Testis (tissue), 3 donors: Measurements from ENCODE around the gene HEATR5B. TPM values are rescaled to one million over a fixed set of nuclear protein-coding genes. Genes with fewer than 3 reads are reported as not detected.

ENCODE experiments used
- DNase-seq: peaks from one replicate; pipeline ENCODE4 v3.0.0-alpha.2; 2019
- H3K27ac ChIP-seq, 2 donors: fragments of 200-600 bp; sonication (generic); one replicate each; pipeline ENCODE4 v1.5.1; 2019
- H3K27me3 ChIP-seq: fragments of 200-600 bp; sonication (generic); one replicate; pipeline ENCODE4 v1.5.1; 2019
- H3K36me3 ChIP-seq: fragments of 200-600 bp; sonication (generic); one replicate; pipeline ENCODE4 v1.5.1; 2017; ENCODE audit warnings: low read depth; ENCODE audit errors: missing control alignments
- H3K4me1 ChIP-seq: fragments of 200-600 bp; sonication (generic); one replicate; pipeline ENCODE4 v1.5.1; 2019
- H3K4me3 ChIP-seq, 2 donors: fragments of 200-600 bp; sonication (generic); one replicate each; pipeline ENCODE4 v1.5.1; 2017 to 2019
- H3K9me3 ChIP-seq: fragments of 200-600 bp; sonication (generic); one replicate; pipeline ENCODE4 v1.5.1; 2017
- POLR2A ChIP-seq: fragments of 450-650 bp; IDR thresholded peaks from one replicate; pipeline ENCODE4 v1.6.1; 2017; ENCODE audit warnings: antibody characterized with exemption, mild to moderate bottlenecking, moderate library complexity
- WGBS, 2 donors: methylation state at CpG; one replicate each; pipeline ENCODE4 v1.1.5; 2018; 5-methylcytosine and 5-hydroxymethylcytosine counted together
- intact Hi-C: fragments of 100-400 bp; cut with DNase I; formaldehyde crosslinking; loops from one replicate; pipeline ENCODE4 v1.15.1; 2023; ENCODE audit warnings: low total_unique reads
- polyA plus RNA-seq: library from polyadenylated mRNA; stranded (reverse); fragments of 350-450 nt; fragmentation: Illumina TruSeq; extraction: RNeasy Lipid Tissue Mini Kit (QIAGEN cat#74804); gene quantifications from one replicate; pipeline ENCODE4 v1.2.3, GENCODE V29; 2014; ENCODE audit warnings: low read depth, low replicate concordance; ENCODE audit not compliant: insufficient read depth
- total RNA-seq, 2 donors: library from RNA; depleted of rRNA; stranded (reverse); fragments of >200 nt; gene quantifications; one replicate each; pipeline ENCODE4 v1.2.3, GENCODE V29; 2016
- TF ChIP-seq, protein P1 (sequence below), 3 experiments: fragments of 450-650 bp in 2 of 3; fragments of 200-600 bp in 1 of 3; sonication (generic) in 1 of 3; IDR thresholded peaks; one replicate each; pipeline ENCODE4 v1.5.1; 2016 to 2019; ENCODE audit warnings: antibody characterized with exemption in 3 of 3, mild to moderate bottlenecking in 2 of 3, moderate library complexity in 1 of 3

Gene HEATR5B
- total and polyA plus RNA-seq, 3 donors from 2014 or later, result 12.9 to 41.6 (median 35.7) TPM

DNA sequence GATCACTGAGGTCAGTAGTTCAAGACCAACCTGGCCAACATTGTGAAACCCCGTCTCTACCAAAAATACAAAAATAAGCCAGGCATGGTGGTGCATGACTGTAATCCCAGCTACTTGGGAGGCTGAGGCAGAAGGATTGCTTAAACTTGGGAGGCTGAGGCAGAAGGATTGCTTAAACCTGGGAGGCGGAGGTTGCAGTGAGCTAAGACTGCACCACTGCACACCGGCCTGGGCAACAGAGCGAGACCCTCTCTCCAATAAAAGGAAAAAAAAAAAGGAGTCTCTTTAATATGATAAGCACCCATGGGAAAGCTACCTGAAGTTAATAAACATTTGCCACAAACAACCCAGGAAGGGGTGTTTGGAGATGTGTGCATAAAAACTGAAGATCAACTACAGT, 120.4 kb downstream of the HEATR5B start:
- H3K4me3 ChIP-seq, result no peak overlapping the region
- no peaks in the 10 kb centered on the region for H3K27me3 ChIP-seq
- no peaks in the 10 kb centered on the region for H3K36me3 ChIP-seq
- no peaks in the 10 kb centered on the region for H3K9me3 ChIP-seq
- peaks cover 11% of the 10 kb centered on the region for H3K4me1 ChIP-seq
- no peak for DNase-seq
- 93 to 95% methylated on average over 4 of the region's 4 CpGs for WGBS, 2 donors
- H3K27ac ChIP-seq, result no peak overlapping the region
- TF ChIP-seq POLR2A, result no peak
- TF ChIP-seq, protein P1, sequence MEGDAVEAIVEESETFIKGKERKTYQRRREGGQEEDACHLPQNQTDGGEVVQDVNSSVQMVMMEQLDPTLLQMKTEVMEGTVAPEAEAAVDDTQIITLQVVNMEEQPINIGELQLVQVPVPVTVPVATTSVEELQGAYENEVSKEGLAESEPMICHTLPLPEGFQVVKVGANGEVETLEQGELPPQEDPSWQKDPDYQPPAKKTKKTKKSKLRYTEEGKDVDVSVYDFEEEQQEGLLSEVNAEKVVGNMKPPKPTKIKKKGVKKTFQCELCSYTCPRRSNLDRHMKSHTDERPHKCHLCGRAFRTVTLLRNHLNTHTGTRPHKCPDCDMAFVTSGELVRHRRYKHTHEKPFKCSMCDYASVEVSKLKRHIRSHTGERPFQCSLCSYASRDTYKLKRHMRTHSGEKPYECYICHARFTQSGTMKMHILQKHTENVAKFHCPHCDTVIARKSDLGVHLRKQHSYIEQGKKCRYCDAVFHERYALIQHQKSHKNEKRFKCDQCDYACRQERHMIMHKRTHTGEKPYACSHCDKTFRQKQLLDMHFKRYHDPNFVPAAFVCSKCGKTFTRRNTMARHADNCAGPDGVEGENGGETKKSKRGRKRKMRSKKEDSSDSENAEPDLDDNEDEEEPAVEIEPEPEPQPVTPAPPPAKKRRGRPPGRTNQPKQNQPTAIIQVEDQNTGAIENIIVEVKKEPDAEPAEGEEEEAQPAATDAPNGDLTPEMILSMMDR (IDR thresholded peaks at IDR 0.05), result no peak
- intact Hi-C loops, result no loop called here

DNA sequence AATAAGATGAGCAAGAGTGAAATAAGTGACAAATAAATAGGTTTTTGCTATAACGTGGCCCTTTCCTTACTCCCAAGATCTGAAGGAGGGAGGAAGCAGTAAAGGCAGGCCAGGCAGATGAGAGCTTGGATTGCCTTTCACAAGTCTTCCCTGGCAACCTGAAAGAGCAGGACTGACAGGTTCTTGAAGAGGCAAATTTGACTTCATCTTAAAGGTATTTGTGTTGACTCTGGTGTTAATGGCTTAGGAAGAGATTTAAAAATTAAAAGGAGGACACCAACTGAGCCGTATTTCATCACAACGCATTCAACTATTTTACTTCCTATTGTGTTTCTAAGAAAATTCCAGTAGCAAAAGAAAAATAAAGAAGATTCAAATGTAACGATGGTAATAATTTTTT, 121.1 kb downstream of the HEATR5B start:
- no peaks in the 10 kb centered on the region for H3K9me3 ChIP-seq
- H3K4me3 ChIP-seq, result no peak overlapping the region
- no peaks in the 10 kb centered on the region for H3K36me3 ChIP-seq
- 85 to 86% methylated on average over 4 of the region's 4 CpGs for WGBS, 2 donors
- TF ChIP-seq, protein P1 (IDR thresholded peaks at IDR 0.05), result no peak
- TF ChIP-seq POLR2A, result no peak
- no peaks in the 10 kb centered on the region for H3K27me3 ChIP-seq
- peaks cover 11% of the 10 kb centered on the region for H3K4me1 ChIP-seq
- H3K27ac ChIP-seq, result no peak overlapping the region
- DNase-seq, result no peak
- intact Hi-C loops, result no loop called here

DNA sequence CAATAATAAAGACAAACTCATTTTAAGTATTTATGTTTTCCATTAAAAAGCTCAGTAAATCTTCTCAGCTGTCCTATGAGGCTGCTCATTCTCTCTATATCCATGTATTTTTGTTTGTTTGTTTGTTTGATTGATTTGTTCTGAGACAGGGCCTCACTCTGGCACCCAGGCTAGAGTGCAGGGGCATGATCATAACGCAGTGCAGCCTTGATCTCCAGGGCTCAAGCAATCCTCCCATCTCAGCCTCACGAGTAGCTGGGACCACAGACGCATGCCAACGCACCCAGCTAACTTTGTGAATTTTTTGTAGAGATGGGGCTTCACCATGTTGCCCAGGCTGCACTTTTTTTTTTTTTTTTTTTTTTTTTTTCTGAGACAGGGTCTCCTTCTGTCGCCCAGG, 123.4 kb downstream of the HEATR5B start:
- Histone ChIP-seq H3K9me3 (no peaks in the 10 kb centered on the region), H3K27me3 (no peaks in the 10 kb centered on the region), H3K36me3 (no peaks in the 10 kb centered on the region), H3K4me1 (peaks cover 11% of the 10 kb centered on the region), H3K27ac (no peak overlapping the region), H3K4me3 (no peak overlapping the region)
- WGBS, 2 donors, result 72 to 89% methylated on average over 5 of the region's 5 CpGs
- TF ChIP-seq, protein P1 (IDR thresholded peaks at IDR 0.05), result no peak
- TF ChIP-seq POLR2A, result no peak
- intact Hi-C loops, result no loop called here
- DNase-seq, result no peak

DNA sequence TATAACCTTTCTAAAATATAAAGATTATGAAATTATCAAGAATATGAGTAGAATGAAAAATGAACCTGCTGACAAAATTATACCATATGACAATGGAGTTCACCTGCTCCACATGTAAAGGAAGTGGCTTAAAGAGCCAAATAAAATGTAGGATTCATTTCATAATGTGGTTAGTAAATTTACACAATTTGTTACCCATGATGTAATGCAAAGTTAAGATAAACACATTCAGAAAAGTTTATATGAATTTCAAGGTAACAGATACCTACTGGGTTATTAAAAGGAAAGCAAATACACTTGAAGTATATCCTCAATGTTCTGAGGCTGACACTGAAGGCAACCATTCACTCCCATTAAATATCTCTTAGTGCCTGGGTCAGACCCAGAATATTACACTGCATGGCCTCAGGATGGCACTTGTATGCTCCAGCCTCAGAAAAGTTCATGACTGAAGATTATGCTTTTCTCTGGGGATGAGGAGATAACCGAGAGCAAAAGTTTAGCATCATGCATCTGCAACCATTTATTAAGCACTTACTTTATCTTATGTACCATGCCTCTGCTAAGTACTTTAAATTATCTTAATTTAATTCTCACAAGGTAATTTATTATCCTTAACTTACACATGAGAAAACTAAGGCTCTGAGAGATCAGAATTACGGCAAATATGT, 124.0 kb downstream of the HEATR5B start:
- H3K9me3 ChIP-seq, result no peaks in the 10 kb centered on the region
- peaks cover 8% of the 10 kb centered on the region for H3K4me1 ChIP-seq
- intact Hi-C loops, result no loop called here
- no peak for TF ChIP-seq POLR2A
- TF ChIP-seq, protein P1 (IDR thresholded peaks at IDR 0.05), result no peak
- H3K27me3 ChIP-seq, result no peaks in the 10 kb centered on the region
- no peak overlapping the region for H3K27ac ChIP-seq
- no peak overlapping the region for H3K4me3 ChIP-seq
- DNase-seq, result no peak
- WGBS, 2 donors, result 74 to 76% methylated on average over 2 of the region's 2 CpGs
- no peaks in the 10 kb centered on the region for H3K36me3 ChIP-seq

DNA sequence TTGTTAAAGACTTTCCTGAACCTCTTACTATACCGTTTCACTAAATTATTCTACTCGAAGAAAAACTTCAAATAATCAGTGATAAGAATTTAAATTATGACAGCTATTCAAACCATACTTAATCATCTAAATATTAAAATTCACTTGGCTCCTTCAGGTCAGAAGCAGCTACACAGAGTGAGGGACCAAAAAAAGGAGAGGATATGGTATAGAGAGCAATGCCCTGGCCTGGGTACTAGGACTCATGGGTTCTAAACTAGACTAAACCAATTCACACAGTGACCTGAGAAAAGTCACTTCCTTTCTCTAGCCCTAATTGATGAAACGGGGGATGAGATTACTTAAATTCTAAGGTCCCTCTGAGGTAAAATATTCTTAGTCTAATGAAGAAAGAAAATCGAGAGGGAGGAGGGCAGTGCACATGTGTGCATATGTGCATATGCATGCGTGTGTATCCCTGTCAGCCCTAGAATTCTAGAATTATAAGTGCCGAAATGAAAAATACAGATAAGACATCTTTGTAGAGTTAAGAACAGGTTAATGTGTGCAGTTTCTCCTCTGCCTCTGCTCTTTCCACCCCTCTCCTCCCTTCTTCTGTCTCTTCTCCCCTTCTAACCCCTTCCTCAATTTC, 129.1 kb downstream of the HEATR5B start:
- no peak for DNase-seq
- Histone ChIP-seq H3K27me3 (no peaks in the 10 kb centered on the region), H3K4me3 (no peak overlapping the region), H3K36me3 (no peaks in the 10 kb centered on the region), H3K9me3 (no peaks in the 10 kb centered on the region), H3K27ac (no peak overlapping the region), H3K4me1 (peaks cover 7% of the 10 kb centered on the region)
- 74 to 80% methylated on average over 6 of the region's 6 CpGs for WGBS, 2 donors
- no peak for TF ChIP-seq POLR2A
- TF ChIP-seq, protein P1 (IDR thresholded peaks at IDR 0.05), result no peak
- intact Hi-C loops, result no loop called here
